Keratinocyte (primary cell): Measurements from ENCODE around the gene ZNF496.

ENCODE experiments used
- CTCF ChIP-seq, 3 experiments: IDR thresholded peaks in 1 of 3; conservative IDR thresholded peaks in 1 of 3; optimal IDR thresholded peaks in 1 of 3; 2 replicates in 2 of 3; 3 replicates in 1 of 3; pipeline versions ENCODE3 to v1.5.1; 2011; ENCODE audit warnings: low read length in 3 of 3, mild to moderate bottlenecking in 3 of 3, moderate library complexity in 2 of 3, control low read depth in 1 of 3, inconsistent platforms in 1 of 3; ENCODE audit not compliant: insufficient read depth in 2 of 3; ENCODE audit errors: extremely low read depth in 1 of 3
- EZH2 ChIP-seq: IDR thresholded peaks from one replicate; pipeline ENCODE4 v1.6.1; 2012; ENCODE audit warnings: inconsistent platforms, mild to moderate bottlenecking, low read length, moderate library complexity

GRCh38 chr1:247376659-247377058 lies 45.0 kb upstream of the ZNF496 start:
- no peak for TF ChIP-seq CTCF (optimal IDR thresholded peaks at IDR 0.05 in 1 of 3, IDR thresholded peaks at IDR 0.05 in 1 of 3, conservative IDR thresholded peaks at IDR 0.05 in 1 of 3; ENCODE audit: extremely low read depth in 1 of 3, insufficient read depth in 2 of 3, low read length in 3 of 3)
- no peak for TF ChIP-seq EZH2
